ENCODE results near the gene GNAI2. TPM values are rescaled to one million over a fixed set of nuclear protein-coding genes. Genes with fewer than 3 reads are reported as not detected.

GNAI2 gene
- total RNA-seq, 1 donor from 2014 or later: 372 TPM

DNA sequence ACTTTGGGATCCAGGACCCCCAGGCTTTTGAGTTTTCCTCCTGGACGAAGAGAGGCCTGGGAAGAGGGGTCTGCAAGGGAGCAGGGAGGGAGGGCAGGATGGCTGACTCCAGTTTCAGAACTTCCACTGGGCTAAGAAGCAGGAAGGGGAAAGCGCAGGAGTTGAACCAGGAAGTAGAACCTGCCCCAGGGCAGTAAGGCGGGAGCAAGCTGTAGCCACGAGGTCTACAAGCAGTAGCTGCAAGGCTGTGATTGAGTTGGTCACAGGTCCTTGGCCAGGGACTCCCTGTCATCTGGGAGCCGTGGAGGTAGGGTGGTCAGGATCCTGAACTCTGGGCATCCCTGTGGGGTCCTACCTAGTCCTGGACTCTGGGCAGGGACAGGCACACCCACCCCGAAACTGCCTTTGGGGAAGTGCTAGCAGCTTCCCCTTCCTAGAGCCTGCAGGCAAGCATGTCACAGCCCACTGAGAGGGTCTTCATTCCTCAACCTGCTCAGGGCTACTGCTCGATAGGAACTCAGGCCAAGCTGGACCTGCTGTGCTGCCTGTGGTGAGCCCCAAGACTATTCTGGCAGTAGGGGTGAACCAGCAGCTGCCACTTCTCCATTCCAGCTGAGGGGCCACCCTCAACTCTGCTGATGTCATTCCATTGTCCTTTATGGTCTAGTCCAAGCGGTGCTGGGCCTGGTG is 5.8 kb upstream of the GNAI2 start:
- no peak for ATAC-seq
- DNase-seq: peak; percentile 55
- intact Hi-C loops (cut with DNase I): no loop called here
- peak overlapping the region; percentile 58 for H3K27ac ChIP-seq
- H3K4me1 ChIP-seq: peaks cover 40% of the 10 kb centered on the region
- H3K4me3 ChIP-seq: peak overlapping the region; percentile 21
- no peaks in the 10 kb centered on the region for H3K9me3 ChIP-seq
- H3K36me3 ChIP-seq: no peaks in the 10 kb centered on the region
- TF ChIP-seq, protein P1, sequence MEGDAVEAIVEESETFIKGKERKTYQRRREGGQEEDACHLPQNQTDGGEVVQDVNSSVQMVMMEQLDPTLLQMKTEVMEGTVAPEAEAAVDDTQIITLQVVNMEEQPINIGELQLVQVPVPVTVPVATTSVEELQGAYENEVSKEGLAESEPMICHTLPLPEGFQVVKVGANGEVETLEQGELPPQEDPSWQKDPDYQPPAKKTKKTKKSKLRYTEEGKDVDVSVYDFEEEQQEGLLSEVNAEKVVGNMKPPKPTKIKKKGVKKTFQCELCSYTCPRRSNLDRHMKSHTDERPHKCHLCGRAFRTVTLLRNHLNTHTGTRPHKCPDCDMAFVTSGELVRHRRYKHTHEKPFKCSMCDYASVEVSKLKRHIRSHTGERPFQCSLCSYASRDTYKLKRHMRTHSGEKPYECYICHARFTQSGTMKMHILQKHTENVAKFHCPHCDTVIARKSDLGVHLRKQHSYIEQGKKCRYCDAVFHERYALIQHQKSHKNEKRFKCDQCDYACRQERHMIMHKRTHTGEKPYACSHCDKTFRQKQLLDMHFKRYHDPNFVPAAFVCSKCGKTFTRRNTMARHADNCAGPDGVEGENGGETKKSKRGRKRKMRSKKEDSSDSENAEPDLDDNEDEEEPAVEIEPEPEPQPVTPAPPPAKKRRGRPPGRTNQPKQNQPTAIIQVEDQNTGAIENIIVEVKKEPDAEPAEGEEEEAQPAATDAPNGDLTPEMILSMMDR (IDR thresholded peaks at IDR 0.05): no peak
- no peaks in the 10 kb centered on the region for H3K27me3 ChIP-seq (ENCODE audit: low read depth)

DNA sequence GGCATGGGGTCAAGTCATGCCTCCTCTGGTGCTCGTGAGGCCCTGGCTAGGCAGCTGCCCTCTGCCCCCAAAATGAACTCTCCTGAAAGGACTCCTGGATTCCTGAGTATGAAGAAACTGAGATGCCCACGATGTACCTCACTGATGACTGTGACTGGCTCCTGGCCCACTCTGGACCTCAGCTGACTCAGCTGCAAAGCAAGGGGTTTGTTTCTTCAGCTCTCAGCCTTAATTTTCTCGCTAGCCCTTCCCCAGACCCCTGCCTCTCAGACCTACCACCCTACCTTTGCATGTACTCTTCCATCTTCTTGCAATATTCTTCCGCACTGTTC is 5.2 kb upstream of the GNAI2 start:
- Histone ChIP-seq H3K27ac (peak overlapping the region; percentile 58), H3K4me3 (peak overlapping the region; percentile 21), H3K27me3 (ENCODE audit: low read depth) (no peaks in the 10 kb centered on the region), H3K9me3 (no peaks in the 10 kb centered on the region), H3K4me1 (peaks cover 42% of the 10 kb centered on the region), H3K36me3 (no peaks in the 10 kb centered on the region)
- DNase-seq: no peak
- TF ChIP-seq, protein P1 (IDR thresholded peaks at IDR 0.05): no peak
- ATAC-seq: no peak
- intact Hi-C loops (cut with DNase I): no loop called here

DNA sequence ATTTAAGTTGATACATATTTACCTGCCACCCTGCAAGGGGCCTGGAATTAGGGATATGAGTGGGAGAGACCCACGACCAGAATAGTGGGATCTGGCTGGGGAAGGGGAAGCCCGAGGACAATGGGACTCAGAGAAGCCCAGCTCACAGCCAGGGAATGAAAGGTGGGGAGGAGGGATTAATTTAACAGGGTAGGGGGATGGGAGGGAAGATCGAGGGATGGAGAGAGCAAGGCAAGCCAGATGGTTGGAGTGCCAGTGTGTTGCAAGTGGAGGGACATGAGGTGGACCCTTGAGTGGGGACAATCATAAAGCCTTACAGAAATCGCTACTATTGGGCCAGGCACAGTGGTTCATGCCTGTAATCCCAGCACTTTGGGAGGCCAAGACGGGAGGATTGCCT is 4.4 kb upstream of the GNAI2 start:
- ATAC-seq: no peak
- no peaks in the 10 kb centered on the region for H3K27me3 ChIP-seq (ENCODE audit: low read depth)
- intact Hi-C loops (cut with DNase I): no loop called here
- no peak for DNase-seq
- no peak overlapping the region for H3K4me3 ChIP-seq
- no peak overlapping the region for H3K27ac ChIP-seq
- TF ChIP-seq, protein P1 (IDR thresholded peaks at IDR 0.05): no peak
- peaks cover 34% of the 10 kb centered on the region for H3K4me1 ChIP-seq
- no peaks in the 10 kb centered on the region for H3K9me3 ChIP-seq
- H3K36me3 ChIP-seq: no peaks in the 10 kb centered on the region

DNA sequence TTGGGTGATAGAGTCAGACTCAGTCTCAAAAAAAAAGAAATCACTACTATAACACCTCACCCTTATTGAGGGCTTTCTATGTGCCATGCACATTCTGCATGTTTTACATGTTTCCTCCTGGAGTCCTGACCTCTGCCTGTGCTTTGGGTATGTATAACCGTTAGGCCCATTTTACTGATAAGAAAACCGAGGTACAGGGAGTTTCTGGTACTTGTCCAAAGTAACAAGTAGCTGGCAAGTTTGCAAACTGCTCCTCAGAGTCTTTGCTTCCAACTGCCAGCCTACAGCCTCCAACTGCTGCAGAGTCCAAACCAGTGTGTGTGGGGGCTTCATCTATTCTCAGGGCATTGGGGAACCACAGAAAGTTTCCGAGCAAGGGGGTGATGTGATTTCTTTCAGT is 3.7 kb upstream of the GNAI2 start:
- H3K4me1 ChIP-seq: peaks cover 29% of the 10 kb centered on the region
- intact Hi-C loops (cut with DNase I): no loop called here
- no peaks in the 10 kb centered on the region for H3K27me3 ChIP-seq (ENCODE audit: low read depth)
- H3K4me3 ChIP-seq: no peak overlapping the region
- no peaks in the 10 kb centered on the region for H3K9me3 ChIP-seq
- no peak for DNase-seq
- ATAC-seq: no peak
- H3K27ac ChIP-seq: no peak overlapping the region
- TF ChIP-seq, protein P1 (IDR thresholded peaks at IDR 0.05): no peak
- no peaks in the 10 kb centered on the region for H3K36me3 ChIP-seq

DNA sequence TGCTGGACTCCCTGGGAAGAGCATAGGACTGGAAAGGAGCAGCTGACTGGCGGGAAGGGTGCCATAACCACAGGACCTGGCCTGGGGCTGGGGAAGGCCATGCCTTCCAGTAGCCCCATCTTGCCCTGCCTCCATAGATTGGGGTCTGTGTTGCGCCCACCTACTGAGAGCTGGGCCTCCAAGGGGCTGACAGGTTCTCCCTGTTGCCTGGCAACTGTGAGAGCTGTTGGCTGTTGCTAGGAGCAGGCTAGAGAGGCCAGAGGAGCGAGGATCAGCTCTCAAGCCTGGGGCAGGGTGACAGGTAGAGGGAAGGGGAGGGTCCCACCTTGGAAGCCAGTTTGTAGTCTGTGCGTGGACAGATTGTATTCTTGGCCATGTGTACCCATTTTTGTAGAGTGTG is 2.8 kb upstream of the GNAI2 start:
- Histone ChIP-seq H3K27me3 (ENCODE audit: low read depth) (no peaks in the 10 kb centered on the region), H3K9me3 (no peaks in the 10 kb centered on the region), H3K4me3 (no peak overlapping the region), H3K36me3 (no peaks in the 10 kb centered on the region), H3K27ac (no peak overlapping the region), H3K4me1 (peaks cover 25% of the 10 kb centered on the region)
- TF ChIP-seq, protein P1 (IDR thresholded peaks at IDR 0.05): no peak
- DNase-seq (no peak), ATAC-seq (no peak)
- intact Hi-C loops (cut with DNase I): no loop called here

Measured in lower lobe of right lung (tissue), 2 donors.